B cell (primary cell): ENCODE results near the gene NHS. TPM values are rescaled to one million over a fixed set of nuclear protein-coding genes. Genes with fewer than 3 reads are reported as not detected.

ENCODE experiments used
- ATAC-seq: fragments of 200-7000 bp; cut with Tn5 transposase; one replicate; pipeline ENCODE4 v1.10.0; 2021; ENCODE audit warnings: low read depth, mild to moderate bottlenecking, moderate number of reproducible peaks, moderate library complexity
- CTCF ChIA-PET: fragments of 350-600 bp; sonication (Branson Sonifier 250); formaldehyde crosslinking; loops from one replicate; lab custom pipeline; 2021; ENCODE audit warnings: antibody characterized with exemption, inconsistent platforms; lab: Charles Lee
- POLR2A ChIA-PET: fragments of 350-600 bp; sonication (Branson Sonifier 250); formaldehyde crosslinking; loops from one replicate; lab custom pipeline; 2021; ENCODE audit warnings: antibody characterized with exemption; lab: Charles Lee
- DNase-seq: peaks from one replicate; pipeline ENCODE4 v3.0.0; 2013
- H2AFZ ChIP-seq: 2 replicates; pipeline ENCODE4 v1.6.1; 2012; ENCODE audit warnings: mild to moderate bottlenecking, low read depth, low read length; ENCODE audit not compliant: insufficient read depth, poor library complexity, severe bottlenecking
- H3K27ac ChIP-seq, 2 donors: 1 replicate in 1 of 2; 2 replicates in 1 of 2; pipeline ENCODE4 v1.5.1; 2012 to 2013; ENCODE audit warnings: low read length in 2 of 2, mild to moderate bottlenecking in 2 of 2, moderate library complexity in 1 of 2
- H3K27me3 ChIP-seq, 4 experiments: fragments of 200-600 bp in 1 of 4; sonication (generic) in 1 of 4; replicated peaks in 1 of 4; 1 replicate in 2 of 4; 2 replicates in 2 of 4; pipeline versions ENCODE4 v1.6.1 to v1.7.0; 2013 to 2016; ENCODE audit warnings: low read length in 3 of 4, mild to moderate bottlenecking in 2 of 4, mixed read lengths in 1 of 4, moderate library complexity in 1 of 4; ENCODE audit not compliant: insufficient read depth in 4 of 4, control insufficient read depth in 3 of 4; ENCODE audit errors: control extremely low read depth in 1 of 4
- H3K36me3 ChIP-seq, 2 experiments: replicated peaks in 1 of 2; 1 replicate in 1 of 2; 2 replicates in 1 of 2; pipeline versions ENCODE4 v1.6.1 to v1.7.1; 2013; ENCODE audit warnings: low read length in 1 of 2; ENCODE audit not compliant: insufficient read depth in 2 of 2, control insufficient read depth in 1 of 2; ENCODE audit errors: control extremely low read depth in 1 of 2, extremely low read depth in 1 of 2
- H3K4me1 ChIP-seq, 2 donors: fragments of 200-600 bp in 1 of 2; sonication (generic) in 1 of 2; 1 replicate in 1 of 2; 2 replicates in 1 of 2; pipeline versions ENCODE4 v1.5.1 to v1.6.1; 2013 to 2017; ENCODE audit warnings: low read length in 2 of 2; ENCODE audit not compliant: control insufficient read depth in 2 of 2, insufficient read depth in 2 of 2
- H3K4me2 ChIP-seq: replicated peaks from 2 replicates; pipeline ENCODE3; 2012; ENCODE audit warnings: mild to moderate bottlenecking, low read depth, low read length; ENCODE audit not compliant: poor library complexity, severe bottlenecking
- H3K4me3 ChIP-seq, 5 experiments: fragments of 200-600 bp in 1 of 5; sonication (generic) in 1 of 5; 1 replicate in 3 of 5; 2 replicates in 2 of 5; pipeline versions ENCODE4 v1.5.1 to v1.7.0; 2011 to 2016; ENCODE audit warnings: low read length in 4 of 5, mild to moderate bottlenecking in 4 of 5, low read depth in 2 of 5, control low read depth in 1 of 5, moderate library complexity in 1 of 5; ENCODE audit not compliant: insufficient read depth in 1 of 5; ENCODE audit errors: control extremely low read depth in 1 of 5, extremely low read depth in 1 of 5
- H3K79me2 ChIP-seq: fragments of 200-600 bp; sonication (generic); one replicate; pipeline ENCODE4 v1.6.0; 2016; ENCODE audit warnings: low read length; ENCODE audit not compliant: control insufficient read depth, insufficient read depth
- H3K9ac ChIP-seq: fragments of 200-600 bp; sonication (generic); 2 replicates; pipeline ENCODE4 v1.6.1; 2017; ENCODE audit warnings: mild to moderate bottlenecking, low read length, moderate library complexity
- H3K9me3 ChIP-seq, 3 donors: one replicate each; pipeline versions ENCODE4 v1.6.1 to v1.7.1; 2013; ENCODE audit warnings: low read length in 2 of 3; ENCODE audit not compliant: control insufficient read depth in 2 of 3, insufficient read depth in 1 of 3; ENCODE audit errors: control extremely low read depth in 1 of 3
- H4K20me1 ChIP-seq: 2 replicates; pipeline ENCODE4 v1.6.0; 2012; ENCODE audit warnings: mild to moderate bottlenecking, low read length; ENCODE audit not compliant: insufficient read depth, control insufficient read depth, poor library complexity, severe bottlenecking
- H3K27ac Mint-ChIP-seq: one replicate; pipeline ENCODE4 v1.8.0; 2021; ENCODE audit warnings: mixed read lengths
- H3K27me3 Mint-ChIP-seq: one replicate; pipeline ENCODE4 v1.8.0; 2021; ENCODE audit warnings: mixed read lengths
- H3K4me1 Mint-ChIP-seq: one replicate; pipeline ENCODE4 v1.8.0; 2021; ENCODE audit warnings: mixed read lengths
- H3K4me3 Mint-ChIP-seq: one replicate; pipeline ENCODE4 v1.8.0; 2021; ENCODE audit warnings: mixed read lengths
- H3K9me3 Mint-ChIP-seq: one replicate; pipeline ENCODE4 v1.8.0; 2022; ENCODE audit warnings: mixed read lengths; ENCODE audit not compliant: insufficient read depth
- EZH2 ChIP-seq: IDR thresholded peaks from 2 replicates; pipeline ENCODE4 v1.6.1; 2012; ENCODE audit warnings: borderline replicate concordance, low read depth, mild to moderate bottlenecking, moderate library complexity, low read length; ENCODE audit not compliant: insufficient read depth, poor library complexity, severe bottlenecking
- WGBS: methylation state at CpG from one replicate; pipeline ENCODE4 v1.1.5; 2013; ENCODE audit warnings: missing lambda C conversion rate; ENCODE audit not compliant: insufficient coverage; 5-methylcytosine and 5-hydroxymethylcytosine counted together
- intact Hi-C: fragments of 100-400 bp; cut with micrococcal nuclease; formaldehyde crosslinking; loops from one replicate; pipeline ENCODE4 v1.10.0; 2022
- polyA plus RNA-seq: library from polyadenylated mRNA; depleted of rRNA; stranded (reverse); fragments of >200 nt; gene quantifications from 2 replicates; pipeline ENCODE4 v1.2.3, GENCODE V29; 2012
- total RNA-seq, 2 donors: library from RNA; stranded (reverse); fragments of 120-200 nt in 1 of 2; gene quantifications; 1 replicate in 1 of 2; 2 replicates in 1 of 2; pipeline versions ENCODE4 v1.2.3 to v1.2.4, GENCODE V29; 2013 to 2022
- TF ChIP-seq, protein P1 (sequence below): fragments of 200-600 bp; IDR thresholded peaks from one replicate; pipeline ENCODE4 v1.8.0; 2022; ENCODE audit warnings: antibody characterized with exemption, mild to moderate bottlenecking

NHS gene
- total and polyA plus RNA-seq, 2 donors (not counting 1 experiment from before 2014, with no cell fraction given): not detected

DNA sequence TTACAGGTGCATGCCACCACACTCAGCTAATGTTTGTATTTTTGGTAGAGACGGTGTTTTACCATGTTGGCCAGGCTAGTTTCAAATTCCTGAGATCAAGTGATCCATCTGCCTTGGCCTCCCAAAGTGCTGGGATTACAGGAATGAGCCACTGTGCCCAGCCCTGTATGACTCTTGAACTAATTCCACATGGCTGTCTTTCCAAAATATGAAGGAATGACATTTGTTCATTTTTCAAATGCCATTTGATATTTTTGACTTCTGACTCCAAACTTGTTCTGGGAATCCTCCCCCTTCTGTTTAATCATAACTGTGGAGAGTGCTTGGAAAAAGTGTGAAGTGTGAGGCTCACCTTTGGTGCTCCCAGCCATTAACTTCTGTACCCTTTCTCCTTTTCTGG lies 119.2 kb downstream of the NHS start:
- no peaks in the 10 kb centered on the region for H3K27me3 ChIP-seq
- Mint-ChIP-seq H3K27ac (no peak overlapping the region), H3K4me3 (no peak overlapping the region), H3K27me3 (no peaks in the 10 kb centered on the region), H3K9me3 (no peaks in the 10 kb centered on the region), H3K4me1 (no peaks in the 10 kb centered on the region)
- ChIA-PET POLR2A (no interaction called here), CTCF (no interaction called here)
- no peak overlapping the region for H3K27ac ChIP-seq
- H2AFZ ChIP-seq: no peak overlapping the region
- no peak overlapping the region for H3K9ac ChIP-seq
- intact Hi-C loops: no loop called here
- WGBS: no CpG with 5 or more reads among the region's 1 CpG
- no peaks in the 10 kb centered on the region for H3K4me1 ChIP-seq
- no peaks in the 10 kb centered on the region for H3K9me3 ChIP-seq
- no peaks in the 10 kb centered on the region for H3K36me3 ChIP-seq
- H4K20me1 ChIP-seq: no peaks in the 10 kb centered on the region
- H3K4me2 ChIP-seq: no peak overlapping the region
- no peaks in the 10 kb centered on the region for H3K79me2 ChIP-seq
- H3K4me3 ChIP-seq: no peak overlapping the region
- ATAC-seq (no peak), DNase-seq (no peak)
- no peak for TF ChIP-seq EZH2
- TF ChIP-seq, protein P1, sequence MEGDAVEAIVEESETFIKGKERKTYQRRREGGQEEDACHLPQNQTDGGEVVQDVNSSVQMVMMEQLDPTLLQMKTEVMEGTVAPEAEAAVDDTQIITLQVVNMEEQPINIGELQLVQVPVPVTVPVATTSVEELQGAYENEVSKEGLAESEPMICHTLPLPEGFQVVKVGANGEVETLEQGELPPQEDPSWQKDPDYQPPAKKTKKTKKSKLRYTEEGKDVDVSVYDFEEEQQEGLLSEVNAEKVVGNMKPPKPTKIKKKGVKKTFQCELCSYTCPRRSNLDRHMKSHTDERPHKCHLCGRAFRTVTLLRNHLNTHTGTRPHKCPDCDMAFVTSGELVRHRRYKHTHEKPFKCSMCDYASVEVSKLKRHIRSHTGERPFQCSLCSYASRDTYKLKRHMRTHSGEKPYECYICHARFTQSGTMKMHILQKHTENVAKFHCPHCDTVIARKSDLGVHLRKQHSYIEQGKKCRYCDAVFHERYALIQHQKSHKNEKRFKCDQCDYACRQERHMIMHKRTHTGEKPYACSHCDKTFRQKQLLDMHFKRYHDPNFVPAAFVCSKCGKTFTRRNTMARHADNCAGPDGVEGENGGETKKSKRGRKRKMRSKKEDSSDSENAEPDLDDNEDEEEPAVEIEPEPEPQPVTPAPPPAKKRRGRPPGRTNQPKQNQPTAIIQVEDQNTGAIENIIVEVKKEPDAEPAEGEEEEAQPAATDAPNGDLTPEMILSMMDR: no peak

DNA sequence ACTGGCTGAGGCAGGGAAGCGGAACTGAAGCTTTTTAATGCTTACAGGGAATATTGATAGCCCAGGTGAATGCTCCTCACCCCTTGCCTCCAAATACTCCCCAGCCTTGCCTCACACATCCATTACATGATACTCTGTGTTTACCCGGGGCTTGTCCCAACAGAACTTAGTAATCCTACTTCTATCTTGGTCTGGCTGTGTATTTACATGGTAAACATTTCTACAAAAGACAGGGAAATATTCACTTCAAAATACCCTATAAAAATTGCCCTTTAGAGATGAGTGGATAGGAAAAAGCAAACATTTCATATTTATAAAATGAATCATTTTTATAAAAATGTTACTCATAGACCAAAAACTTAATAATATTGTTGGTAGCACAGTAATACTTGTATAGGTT lies 120.1 kb downstream of the NHS start:
- no peaks in the 10 kb centered on the region for H3K27me3 ChIP-seq
- H3K4me2 ChIP-seq: no peak overlapping the region
- WGBS: no CpG with 5 or more reads among the region's 2 CpGs
- H3K4me1 ChIP-seq: no peaks in the 10 kb centered on the region
- ChIA-PET POLR2A (no interaction called here), CTCF (no interaction called here)
- no peaks in the 10 kb centered on the region for H3K79me2 ChIP-seq
- no peak overlapping the region for H2AFZ ChIP-seq
- H3K4me3 ChIP-seq: no peak overlapping the region
- H3K27ac Mint-ChIP-seq: no peak overlapping the region
- H3K27me3 Mint-ChIP-seq: no peaks in the 10 kb centered on the region
- H3K27ac ChIP-seq: no peak overlapping the region
- H3K4me1 Mint-ChIP-seq: no peaks in the 10 kb centered on the region
- ATAC-seq (no peak), DNase-seq (no peak)
- H4K20me1 ChIP-seq: no peaks in the 10 kb centered on the region
- intact Hi-C loops: no loop called here
- H3K4me3 Mint-ChIP-seq: no peak overlapping the region
- TF ChIP-seq, protein P1: no peak
- TF ChIP-seq EZH2: no peak
- no peaks in the 10 kb centered on the region for H3K36me3 ChIP-seq
- no peaks in the 10 kb centered on the region for H3K9me3 ChIP-seq
- H3K9ac ChIP-seq: no peak overlapping the region
- no peaks in the 10 kb centered on the region for H3K9me3 Mint-ChIP-seq
